ENCODE data around the gene CLDN15.
"Not testable (repeated sequence)": the region's sequence is repeated elsewhere in the genome, so short reads cannot be mapped to it uniquely, and the experiment has no call there.

CLDN15 gene

DNA sequence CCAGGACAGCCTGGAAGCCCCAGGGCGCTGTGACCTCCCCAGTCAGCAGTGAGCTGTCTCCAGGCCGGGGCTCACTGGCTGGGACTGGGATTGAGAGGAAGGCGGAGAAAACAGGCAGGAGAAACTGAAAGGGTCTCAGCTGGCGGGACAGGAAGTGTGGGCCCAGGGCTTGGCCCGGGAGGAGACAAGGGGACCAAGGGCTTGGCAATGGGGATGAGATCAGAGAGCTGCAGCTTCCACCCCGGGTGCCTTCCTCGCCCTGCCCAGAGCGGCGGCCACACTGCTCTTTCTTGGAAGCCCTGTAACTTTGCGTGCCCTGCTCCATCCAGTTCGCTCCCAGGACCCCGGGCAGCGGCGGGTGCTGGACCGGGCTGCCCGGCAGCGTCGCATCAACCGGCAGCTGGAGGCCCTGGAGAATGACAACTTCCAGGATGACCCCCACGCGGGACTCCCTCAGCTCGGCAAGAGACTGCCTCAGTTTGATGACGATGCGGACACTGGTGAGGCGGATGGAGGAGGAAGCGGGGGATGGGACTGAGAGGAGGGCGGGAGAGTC, 15.2 kb downstream of the CLDN15 start:
- DNase-seq (ENCODE audit: low read depth in 2 of 2): no peak

DNA sequence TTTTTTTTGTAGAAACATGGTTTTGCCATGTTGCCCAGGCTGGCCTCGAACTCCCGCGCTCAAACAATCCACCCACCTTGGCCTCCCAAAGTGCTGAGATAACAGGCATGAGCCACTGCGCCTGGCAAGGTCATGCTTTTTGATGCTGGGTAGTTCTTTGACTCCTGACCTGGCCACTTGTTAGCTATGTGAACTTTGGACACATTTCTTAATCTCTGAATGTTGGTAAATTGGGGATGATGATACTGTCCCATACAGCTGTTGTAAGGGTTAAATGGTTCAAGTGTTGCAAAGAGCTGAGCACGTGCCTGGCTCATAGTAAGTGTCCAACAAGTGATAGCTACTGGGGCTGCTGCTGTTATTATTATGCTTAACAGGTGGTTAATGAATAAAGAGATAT, 17.3 kb downstream of the CLDN15 start:
- no peak for DNase-seq (ENCODE audit: low read depth in 2 of 2)

DNA sequence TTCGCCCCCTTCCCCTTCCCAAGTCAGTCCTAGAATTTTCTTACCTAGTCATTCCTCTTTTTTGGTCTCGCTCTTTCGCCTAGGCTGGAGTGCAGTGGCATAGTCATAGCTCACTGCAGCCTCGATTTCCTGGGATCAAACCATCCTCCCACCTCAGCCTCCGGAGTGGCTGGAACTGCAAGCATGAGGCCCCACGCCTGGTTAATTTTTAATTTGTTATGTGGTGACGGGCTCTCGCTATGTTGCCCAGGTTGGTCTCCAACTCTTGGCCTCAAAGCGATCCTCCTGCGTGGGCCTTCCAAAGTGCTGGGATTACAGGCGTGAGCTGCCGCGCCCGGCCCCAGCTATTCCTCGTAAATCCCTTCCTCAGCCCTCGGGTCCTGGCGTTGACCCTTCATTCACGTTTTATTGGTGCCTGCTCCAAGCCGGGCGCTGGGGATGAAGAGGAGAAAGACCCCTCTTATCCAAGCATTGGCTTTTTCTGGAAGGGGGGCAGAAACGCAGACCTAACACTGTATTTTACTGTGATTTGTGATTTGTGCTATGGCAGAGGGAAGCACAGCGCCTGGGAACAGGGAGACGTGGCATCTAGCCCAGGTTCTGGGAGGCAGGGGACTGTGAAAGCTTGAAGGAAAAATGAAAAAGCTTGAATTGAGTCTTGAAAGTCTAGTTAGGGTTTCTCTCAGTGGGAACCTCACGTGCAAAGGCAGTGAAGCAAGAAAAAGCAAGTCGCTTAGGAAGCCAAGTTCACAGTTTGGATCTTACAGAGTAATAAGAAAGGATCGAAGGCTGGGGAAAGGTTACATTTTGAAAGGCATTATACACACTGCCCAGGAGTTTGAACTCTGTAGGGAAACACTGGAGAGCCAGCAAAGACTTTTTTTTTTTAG, 19.1 kb downstream of the CLDN15 start:
- DNase-seq (ENCODE audit: low read depth in 2 of 2): no peak

DNA sequence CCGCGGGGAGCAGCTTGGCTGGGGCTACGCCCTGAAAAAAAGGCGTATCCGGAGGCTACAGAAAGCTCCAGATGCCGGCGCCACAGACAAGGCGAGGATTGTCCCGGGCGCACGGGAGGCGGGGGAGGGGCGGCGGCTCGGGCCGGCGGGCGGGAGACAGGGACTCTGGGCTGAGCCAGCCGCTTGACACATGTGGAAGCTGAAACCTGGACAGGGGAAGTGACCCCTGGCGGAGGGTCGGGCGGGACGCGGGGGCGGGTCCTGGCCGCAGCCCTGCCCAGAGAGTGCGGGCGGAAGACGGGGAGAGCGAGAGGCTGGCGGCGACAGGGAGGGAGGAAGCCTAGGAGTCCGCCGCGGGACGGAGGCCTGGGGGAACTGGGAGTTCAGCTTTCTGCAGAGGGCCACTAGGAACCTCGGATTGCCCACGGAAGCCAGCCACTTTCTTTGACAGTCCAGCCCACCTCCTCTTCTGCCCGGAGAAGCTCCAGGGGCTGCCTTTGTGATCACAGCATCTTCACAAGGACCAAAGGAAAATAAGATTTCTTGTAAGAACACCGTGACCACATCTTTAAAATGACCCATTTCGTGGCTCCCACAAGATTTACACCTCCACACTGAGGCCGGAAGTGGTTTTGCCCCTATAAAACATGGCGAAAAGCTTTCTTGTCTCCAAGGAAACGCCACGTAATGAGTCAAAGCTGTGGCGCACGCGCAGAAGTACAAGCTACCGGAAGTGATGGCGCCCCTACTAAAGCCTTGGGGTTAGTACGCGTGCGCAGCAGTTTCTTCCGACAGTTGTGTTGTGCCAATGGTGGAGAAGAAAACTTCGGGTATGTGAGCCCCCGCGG, 20.0 kb downstream of the CLDN15 start, which contains the start of the genes PLOD3 and ZNHIT1:
PLOD3 (minus strand) TSS at position 194 of the 848 bp plus-strand sequence. CDS start 307 bp downstream, outside the sequence.
ZNHIT1 (plus strand) TSS at position 778 of the 848 bp plus-strand sequence; CDS start at position 809, 31 bp downstream.
- DNase-seq (ENCODE audit: low read depth in 2 of 2): peak; percentile 92 to 94

DNA sequence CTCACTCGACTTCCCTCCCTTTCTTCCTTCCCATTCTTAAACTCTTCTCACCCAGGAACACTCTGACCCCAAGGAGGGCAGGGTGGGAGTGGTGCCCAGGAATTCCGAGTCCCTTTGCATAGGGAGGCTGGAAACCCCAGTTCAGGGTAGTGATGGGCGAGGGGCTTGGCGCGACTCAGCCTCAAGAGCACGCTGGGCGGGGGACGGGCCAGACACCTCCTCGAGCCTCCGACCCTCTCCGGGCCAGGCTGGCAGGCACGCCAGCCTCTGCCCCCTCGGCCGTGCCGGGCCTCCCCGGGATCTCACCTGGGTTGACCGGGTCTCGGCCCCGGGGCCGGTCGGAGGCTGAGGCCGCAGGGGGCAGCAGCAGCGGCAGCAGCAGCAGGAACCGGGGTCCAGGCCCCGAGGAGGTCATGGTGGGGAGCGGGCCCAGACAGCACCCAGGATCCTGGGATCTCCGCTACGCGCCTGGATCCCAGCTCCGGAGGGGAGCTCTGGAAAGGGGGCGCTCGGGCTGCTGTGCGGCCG, 20.7 kb downstream of the CLDN15 start:
- no peak for DNase-seq (ENCODE audit: low read depth in 2 of 2)

DNA sequence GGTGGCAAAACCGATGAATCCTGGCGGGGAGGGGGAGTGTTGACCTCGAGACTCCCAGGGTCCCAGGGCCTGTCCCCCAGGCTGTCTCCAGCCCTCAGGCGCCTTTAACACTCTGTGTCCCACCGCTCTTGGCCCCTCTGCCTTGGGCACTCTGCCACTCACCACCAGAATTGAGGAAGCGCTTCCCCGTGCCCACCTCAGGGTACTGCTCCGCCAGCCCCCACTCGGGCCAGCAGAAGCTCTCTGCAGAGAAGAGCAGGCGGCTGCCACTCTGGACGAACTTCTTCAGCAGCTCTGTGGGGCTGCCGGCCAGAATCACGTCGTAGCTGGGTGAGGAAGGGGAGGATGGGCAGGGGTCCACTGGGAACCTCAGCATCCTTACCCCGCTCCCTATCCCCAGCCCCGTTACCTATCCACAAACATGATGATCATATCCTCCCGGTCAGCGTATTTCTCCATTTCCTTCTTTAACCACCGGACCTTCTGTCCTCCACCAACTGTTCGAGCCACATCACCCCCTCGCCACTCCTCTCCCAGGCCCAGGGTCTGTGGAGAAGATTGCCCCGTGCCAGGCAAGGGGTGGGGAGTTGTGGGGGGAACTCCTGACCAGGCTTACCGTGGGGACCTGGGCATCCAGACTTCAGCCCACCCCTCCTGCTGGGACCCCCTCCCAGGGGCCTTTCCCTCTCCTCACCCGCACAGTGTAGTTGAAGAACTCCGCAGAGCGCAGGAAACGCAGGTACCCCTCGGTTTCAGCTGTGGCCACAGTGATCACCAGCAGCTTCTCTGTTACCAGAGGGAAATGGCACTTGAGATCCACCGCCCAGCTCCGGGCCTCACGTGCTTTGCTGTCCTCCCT, 21.4 kb downstream of the CLDN15 start:
- no peak for DNase-seq (ENCODE audit: low read depth in 2 of 2)

DNA sequence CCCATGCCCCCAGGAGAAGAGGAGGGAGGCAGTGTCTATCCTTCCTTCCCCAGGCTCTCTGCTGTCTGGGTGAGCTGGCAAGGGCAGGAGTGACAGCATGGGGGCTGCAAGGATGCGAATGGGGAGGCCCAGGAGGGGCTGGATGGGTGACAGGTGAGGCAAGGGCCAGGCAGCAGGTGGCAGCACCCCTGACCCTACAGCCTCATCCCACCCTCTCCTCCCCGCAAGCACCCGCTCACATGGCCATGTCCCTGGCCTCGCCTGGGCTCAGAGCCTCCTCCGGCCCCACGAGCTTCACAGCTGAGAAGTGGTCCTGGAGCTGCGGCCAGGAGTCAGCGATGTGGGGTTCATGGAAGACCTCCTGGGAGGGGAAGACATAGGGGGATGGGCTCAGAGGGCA, 25.6 kb downstream of the CLDN15 start:
- no peak for DNase-seq (ENCODE audit: low read depth in 2 of 2)

DNA sequence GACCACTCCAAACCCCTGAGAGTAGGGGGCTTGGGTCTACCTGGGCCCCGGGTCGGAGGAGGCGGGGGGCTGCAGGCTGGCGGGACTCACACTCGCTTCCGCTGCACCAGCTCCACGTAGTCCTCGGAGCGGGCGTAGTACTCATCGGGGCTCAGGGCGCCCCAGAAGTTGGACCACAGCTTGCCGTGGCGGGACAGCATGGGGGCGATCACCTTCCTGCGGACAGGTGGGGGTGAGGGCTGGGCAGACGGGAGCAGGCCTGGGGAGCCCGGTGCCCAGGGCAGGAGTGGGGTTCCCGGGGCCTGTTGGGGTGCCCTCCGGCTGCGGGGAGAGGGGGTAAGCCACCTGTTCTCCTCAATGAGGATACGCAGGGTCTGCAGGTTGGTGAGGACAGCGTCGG, 26.1 kb downstream of the CLDN15 start:
- DNase-seq (ENCODE audit: low read depth in 2 of 2): no peak

DNA sequence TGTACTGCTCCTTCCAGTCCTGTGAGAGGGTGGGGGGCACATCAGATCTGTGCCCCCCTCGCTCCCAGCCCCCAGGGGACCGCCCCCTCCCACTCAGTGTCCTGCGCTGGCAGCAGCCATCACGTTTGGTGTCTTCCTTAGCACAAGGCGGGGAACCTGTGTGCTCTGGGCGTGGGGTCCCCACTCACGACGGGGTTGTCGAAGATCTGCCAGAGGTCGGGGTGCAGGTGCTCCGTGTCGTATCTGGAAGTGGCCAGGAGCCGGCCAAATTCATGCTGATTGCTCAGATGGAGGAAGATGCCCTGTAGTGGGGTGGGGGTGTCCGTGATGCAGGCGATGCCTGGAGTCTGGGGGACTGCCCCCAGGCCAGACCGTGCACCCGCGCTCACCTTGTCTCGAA, 27.5 kb downstream of the CLDN15 start:
- DNase-seq (ENCODE audit: low read depth in 2 of 2): no peak

DNA sequence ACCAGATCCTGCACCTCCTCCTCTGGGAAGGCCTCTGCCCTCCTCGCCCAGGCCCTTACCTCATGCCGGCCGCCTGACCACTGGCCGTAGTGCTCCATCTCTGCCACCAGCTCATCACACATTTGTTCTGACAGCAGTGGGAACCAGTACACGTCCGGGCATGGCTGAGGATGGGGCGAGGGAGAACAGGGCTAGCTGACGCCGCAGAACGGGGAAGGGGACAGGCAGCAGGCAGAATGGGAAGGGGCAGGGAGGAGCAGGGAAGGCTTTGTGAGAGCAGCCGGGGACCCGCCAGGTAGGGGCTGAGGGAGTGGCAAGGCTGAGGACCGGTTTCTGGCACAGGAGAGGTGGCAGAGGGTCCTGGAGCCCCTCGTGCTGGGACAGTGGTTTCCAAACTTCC, 28.8 kb downstream of the CLDN15 start:
- DNase-seq (ENCODE audit: low read depth in 2 of 2): no peak

DNA sequence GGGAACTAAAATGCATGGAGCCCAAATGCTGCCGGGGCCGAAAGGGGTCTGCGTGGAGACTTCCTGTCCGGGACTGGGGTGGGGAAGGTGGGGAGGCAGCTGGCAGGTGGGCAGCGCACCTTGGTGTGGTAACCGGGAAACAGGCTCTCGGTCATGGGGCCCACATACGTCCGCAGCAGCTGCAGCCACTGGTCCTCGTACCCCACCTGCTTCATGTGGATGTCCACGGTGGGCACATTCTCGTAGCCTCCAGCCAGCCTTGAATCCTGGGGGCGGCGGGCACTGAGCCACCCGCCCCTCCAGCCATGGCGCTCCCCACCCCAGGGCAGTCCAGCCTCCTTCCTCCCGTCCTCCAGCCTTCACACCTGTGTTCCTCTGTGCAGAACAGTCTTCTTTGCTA, 30.1 kb downstream of the CLDN15 start:
- no peak for DNase-seq (ENCODE audit: low read depth in 2 of 2)

DNA sequence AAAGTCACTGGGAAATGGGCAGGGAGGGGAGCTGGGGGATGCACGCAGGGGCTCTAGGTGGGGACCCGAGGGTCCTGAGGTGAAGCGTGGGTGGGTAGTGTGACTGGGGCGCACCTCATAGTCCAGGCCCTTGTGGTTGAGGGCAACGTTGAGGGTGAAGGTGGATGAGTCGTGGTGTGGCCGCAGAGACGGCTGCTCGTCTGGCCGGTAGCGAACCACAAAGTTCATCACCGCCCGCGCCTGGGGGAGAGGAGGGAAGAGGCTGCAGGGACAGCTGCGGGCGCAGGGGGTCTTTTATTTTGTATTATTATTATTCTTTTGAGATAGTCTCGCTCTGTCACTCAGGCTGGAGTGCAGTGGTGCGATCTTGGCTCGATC, 30.9 kb downstream of the CLDN15 start:
- DNase-seq (ENCODE audit: low read depth in 2 of 2): no peak

DNA sequence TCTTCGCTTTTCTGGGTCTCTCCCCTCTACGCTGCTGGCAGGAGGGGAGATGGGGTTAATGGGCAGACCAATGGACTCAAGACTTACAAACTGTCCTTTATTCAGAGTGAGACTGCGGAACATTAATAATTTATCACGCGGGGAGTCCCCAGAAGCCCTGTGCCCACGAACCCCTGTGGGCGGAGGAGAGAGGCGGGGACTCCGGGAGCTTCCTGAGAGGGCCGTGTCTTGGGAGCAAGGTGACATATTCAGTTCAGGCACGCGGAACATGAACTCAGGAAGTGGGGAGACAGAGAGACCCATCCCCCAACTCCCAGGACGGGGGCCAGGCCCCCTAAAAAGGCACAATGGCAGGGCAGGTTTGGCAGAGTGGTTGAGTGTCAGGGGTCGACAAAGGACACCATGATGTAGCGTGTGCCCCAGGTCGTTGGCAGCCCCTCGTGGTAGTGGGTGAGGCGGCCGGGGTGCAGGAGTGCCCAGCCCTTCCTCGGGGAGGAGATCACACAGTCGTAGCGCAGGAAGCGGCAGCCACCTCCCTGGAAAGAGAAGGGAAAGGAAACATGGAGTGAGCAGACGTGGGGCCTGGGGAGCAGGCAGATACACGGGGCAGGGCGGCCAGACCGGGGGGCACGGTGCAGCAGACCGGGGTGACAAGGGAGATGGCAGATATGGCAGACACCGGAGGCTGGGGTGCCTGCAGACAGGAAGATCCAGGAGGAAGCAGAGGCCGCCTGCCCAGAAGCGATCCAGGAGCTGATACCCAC, 31.5 kb downstream of the CLDN15 start:
- no peak for DNase-seq (ENCODE audit: low read depth in 2 of 2)

DNA sequence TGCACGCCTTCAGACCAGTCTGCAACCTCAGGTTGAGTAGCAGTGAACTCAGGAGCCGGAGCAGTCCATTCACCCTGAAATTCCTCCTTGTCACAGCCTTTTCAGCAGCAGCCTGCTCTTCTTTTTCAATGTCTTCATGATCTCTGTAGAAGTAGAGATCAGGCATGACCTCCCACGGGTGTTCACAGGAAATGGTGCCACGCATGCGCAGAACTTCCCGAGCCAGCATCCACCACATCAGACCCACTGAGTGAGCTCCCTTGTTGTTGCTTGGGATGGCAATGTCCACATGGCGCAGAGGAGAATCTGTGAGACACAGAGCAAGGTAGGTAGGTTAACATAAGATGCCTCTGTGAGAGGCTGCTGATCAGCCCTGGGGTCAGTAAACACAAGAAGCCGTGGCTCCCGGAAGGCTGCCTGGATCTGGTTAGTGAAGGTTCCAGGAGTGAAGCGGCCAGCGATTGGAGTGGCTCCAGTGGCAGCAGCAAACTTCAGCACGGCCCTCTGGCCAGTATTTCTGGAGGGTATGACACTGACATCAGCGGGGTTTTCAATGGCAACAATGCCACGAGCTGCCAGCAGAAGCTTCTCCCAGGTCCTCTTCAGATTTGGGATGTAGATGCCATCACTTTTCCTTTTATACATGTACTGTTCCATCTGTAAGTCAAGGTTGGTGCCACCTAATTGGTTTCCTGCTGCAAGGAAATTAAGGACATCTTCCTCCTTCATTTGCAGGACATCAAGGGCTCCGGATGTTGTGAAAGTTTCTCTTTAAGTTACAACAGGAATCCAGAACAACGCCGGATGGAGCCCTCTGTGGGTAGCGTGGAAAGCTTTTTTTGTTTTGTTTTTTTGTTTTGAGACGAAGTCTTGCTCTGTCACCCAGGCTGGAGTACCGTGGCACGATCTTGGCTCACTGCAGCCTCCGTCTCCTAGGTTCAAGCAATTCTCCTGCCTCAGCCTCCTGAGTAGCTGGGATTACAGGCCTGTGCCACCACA, 33.6 kb downstream of the CLDN15 start:
- not testable (repeated sequence) for DNase-seq (ENCODE audit: low read depth in 2 of 2)

DNA sequence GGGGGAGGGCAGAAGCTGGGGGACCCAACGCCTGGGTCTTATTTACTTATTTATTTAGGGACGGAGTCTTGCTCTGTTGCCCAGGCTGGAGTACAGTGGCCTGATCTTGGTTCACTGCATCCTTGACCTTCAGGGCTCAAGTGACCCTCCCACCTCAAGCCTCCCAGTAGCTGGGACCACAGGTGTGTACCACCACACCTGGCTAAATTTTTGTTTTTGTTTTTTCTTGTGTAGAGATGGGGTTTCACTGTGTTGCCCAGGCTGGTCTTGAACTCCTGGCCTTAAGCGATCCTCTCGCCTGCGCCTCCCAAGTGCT, 35.0 kb downstream of the CLDN15 start:
- DNase-seq (ENCODE audit: low read depth in 2 of 2): no peak

DNA sequence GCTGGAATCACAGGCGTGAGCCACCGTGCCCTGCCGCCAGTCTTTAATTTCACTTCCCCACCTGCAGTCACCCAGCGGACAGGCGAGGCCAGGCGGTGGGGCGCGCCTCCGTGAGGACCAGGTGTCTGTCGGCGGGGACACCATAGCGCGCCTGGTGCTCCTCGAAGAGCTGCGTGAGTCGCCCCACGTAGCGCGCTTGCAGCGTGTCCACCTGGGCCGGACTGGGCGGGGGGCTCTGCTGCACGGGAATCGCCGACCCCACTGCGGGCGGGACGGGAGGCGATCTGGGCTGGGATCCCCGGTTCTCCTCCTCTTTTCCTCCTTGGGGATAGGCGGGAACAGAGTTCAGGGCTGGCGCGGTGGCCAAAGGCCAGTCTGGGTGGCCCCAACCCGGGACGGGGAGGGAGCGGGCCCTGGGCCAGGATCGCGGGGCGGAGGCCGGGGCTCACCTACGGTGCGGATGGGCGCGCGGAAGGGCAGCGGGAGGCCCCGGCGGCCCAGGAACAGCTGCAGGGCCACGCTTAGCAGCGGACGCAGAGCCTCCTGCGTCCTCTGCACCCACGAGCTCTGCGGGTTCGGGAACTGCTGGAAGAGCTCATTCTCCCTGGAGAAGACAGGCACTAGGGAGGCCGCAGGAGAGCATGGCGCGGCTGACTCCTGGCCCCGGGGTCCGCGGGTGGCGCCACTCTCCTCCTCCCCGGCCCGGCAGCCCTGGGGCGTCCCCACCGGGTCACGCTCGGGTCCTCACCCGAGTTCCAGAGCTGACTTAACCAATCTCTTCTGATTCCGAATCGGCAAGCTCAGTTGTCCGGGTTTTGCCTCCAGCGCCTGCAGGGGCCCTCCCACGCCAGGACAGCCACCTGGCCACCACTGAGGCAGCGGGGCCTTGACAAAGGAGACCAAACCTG, 35.7 kb downstream of the CLDN15 start:
- no peak for DNase-seq (ENCODE audit: low read depth in 2 of 2)

DNA sequence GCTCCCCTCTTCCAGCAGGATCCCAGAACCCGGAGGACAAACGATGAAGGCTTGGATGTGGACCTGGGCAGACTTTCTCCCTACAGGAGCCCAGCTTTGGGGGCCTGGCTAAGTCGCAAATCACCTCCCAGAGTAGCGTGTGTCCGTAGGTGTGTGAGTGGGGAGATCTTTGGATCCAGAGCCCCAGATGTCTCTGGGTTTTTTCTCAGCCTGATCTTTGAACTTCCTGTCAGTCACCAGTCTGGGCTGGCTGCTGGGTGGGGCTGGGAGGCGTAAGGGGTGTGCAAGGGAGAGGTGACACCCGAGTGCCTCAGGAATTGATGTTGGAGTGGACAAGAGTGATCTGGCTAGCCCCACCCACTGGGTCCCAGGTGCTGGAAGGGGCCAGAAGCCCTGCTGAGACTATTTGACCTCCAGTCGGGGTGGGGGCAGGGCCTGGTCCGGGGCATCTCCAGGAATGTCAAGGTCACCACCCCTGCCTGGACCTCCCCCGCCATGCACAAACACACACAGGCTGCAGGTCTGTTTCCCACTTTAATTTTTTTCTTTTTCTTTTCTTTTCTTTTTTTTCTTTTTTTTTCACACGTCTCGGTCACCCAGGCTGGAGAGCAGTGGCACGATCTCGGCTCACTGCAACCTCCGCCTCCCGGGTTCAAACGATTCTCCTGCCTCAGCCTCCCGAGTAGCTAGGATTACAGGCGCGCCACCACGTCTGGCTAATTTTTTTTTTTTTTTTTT, 36.6 kb downstream of the CLDN15 start, which contains the start of gene MOGAT3:
MOGAT3 (minus strand) TSS at position 175 of the 738 bp plus-strand sequence. CDS start 182 bp downstream, outside the sequence.
- no peak for DNase-seq (ENCODE audit: low read depth in 2 of 2)
